HG03521 (cell line): ENCODE data around the gene POLR1A.

ENCODE experiments used
- ATAC-seq: cut with Tn5 transposase; IDR thresholded peaks from one replicate; pipeline ENCODE4 v1.9.1; 2021; ENCODE audit warnings: mild to moderate bottlenecking, moderate library complexity; ENCODE audit not compliant: unreplicated experiment

POLR1A gene

GRCh38 chr2:86065512-86065911 is 40.2 kb downstream of the POLR1A start:
- no peak for ATAC-seq

GRCh38 chr2:86064006-86064405 is 41.7 kb downstream of the POLR1A start:
- no peak for ATAC-seq

GRCh38 chr2:86062043-86062442 is 43.6 kb downstream of the POLR1A start:
- no peak for ATAC-seq

- ATAC-seq: no peak
Observed at GRCh38 chr2:86056590-86057331, 48.9 kb downstream of the POLR1A start.

GRCh38 chr2:86055314-86055713 is 50.4 kb downstream of the POLR1A start:
- no peak for ATAC-seq

GRCh38 chr2:86054535-86055082 is 51.1 kb downstream of the POLR1A start:
- no peak for ATAC-seq

GRCh38 chr2:86053166-86053565 is 52.5 kb downstream of the POLR1A start:
- no peak for ATAC-seq

- ATAC-seq: no peak
Observed at GRCh38 chr2:86052676-86053075, 53.0 kb downstream of the POLR1A start.

GRCh38 chr2:86052265-86052664 is 53.4 kb downstream of the POLR1A start:
- ATAC-seq: no peak

- no peak for ATAC-seq
Observed at GRCh38 chr2:86050301-86050700, 55.4 kb downstream of the POLR1A start.

GRCh38 chr2:86049529-86049928 is 56.2 kb downstream of the POLR1A start:
- ATAC-seq: no peak

- no peak for ATAC-seq
Observed at GRCh38 chr2:86048888-86049287, 56.8 kb downstream of the POLR1A start.

- ATAC-seq: no peak
Observed at GRCh38 chr2:86048383-86048701, 57.3 kb downstream of the POLR1A start.

- no peak for ATAC-seq
Observed at GRCh38 chr2:86047575-86048382, 57.9 kb downstream of the POLR1A start.

GRCh38 chr2:86045541-86045940 is 60.1 kb downstream of the POLR1A start:
- no peak for ATAC-seq

- no peak for ATAC-seq
Observed at GRCh38 chr2:86044614-86045013, 61.1 kb downstream of the POLR1A start.

- no peak for ATAC-seq
Observed at GRCh38 chr2:86044045-86044444, 61.6 kb downstream of the POLR1A start.

GRCh38 chr2:86042256-86043168 is 63.2 kb downstream of the POLR1A start:
- no peak for ATAC-seq

- ATAC-seq: no peak
Observed at GRCh38 chr2:86039963-86040655, 65.6 kb downstream of the POLR1A start.

GRCh38 chr2:86039178-86039962 is 66.3 kb downstream of the POLR1A start:
- no peak for ATAC-seq
